Lower leg skin (tissue), 3 donors: ENCODE data around the gene ABHD12.

Experiments
- CTCF ChIP-seq, 3 donors: fragments of 450-650 bp; IDR thresholded peaks; one replicate each; pipeline ENCODE4 v1.5.1; 2016; ENCODE audit warnings: antibody characterized with exemption in 3 of 3, mild to moderate bottlenecking in 3 of 3, moderate library complexity in 2 of 3
- POLR2A ChIP-seq, 2 donors: fragments of 450-650 bp; IDR thresholded peaks; one replicate each; pipeline ENCODE4 v1.6.1; 2016 to 2017; ENCODE audit warnings: antibody characterized with exemption in 2 of 2, mild to moderate bottlenecking in 1 of 2, moderate library complexity in 1 of 2

GRCh38 chr20:25394996-25395395, 4.4 kb upstream of the ABHD12 start:
- TF ChIP-seq POLR2A (IDR thresholded peaks at IDR 0.05) (no peak), CTCF (IDR thresholded peaks at IDR 0.05) (no peak)
